Neuron (in vitro differentiated cells): ENCODE data around the gene SEMA4F.

Experiments used
- H2AFZ ChIP-seq: one replicate; pipeline ENCODE4 v1.6.1; 2013; ENCODE audit warnings: low read depth, mild to moderate bottlenecking, inconsistent platforms, low read length, moderate library complexity
- H3K27me3 ChIP-seq: one replicate; pipeline ENCODE4 v1.6.1; 2013; ENCODE audit warnings: low read length; ENCODE audit not compliant: insufficient read depth
- H3K36me3 ChIP-seq: one replicate; pipeline ENCODE4 v1.6.1; 2013; ENCODE audit warnings: low read length; ENCODE audit not compliant: insufficient read depth
- H3K4me1 ChIP-seq: one replicate; pipeline ENCODE4 v1.6.1; 2013; ENCODE audit warnings: low read length; ENCODE audit not compliant: insufficient read depth
- H3K4me3 ChIP-seq: 2 replicates; pipeline ENCODE4 v1.5.1; 2013; ENCODE audit warnings: mild to moderate bottlenecking, low read length, moderate library complexity
- H3K9me3 ChIP-seq: one replicate; pipeline ENCODE4 v1.6.1; 2013; ENCODE audit warnings: low read length

Gene SEMA4F

GRCh38 chr2:74676331-74676730 is 22.3 kb downstream of the SEMA4F start:
- H3K36me3 ChIP-seq, result peaks cover 27% of the 10 kb centered on the region
- no peak overlapping the region for H3K4me3 ChIP-seq
- no peaks in the 10 kb centered on the region for H3K4me1 ChIP-seq

GRCh38 chr2:74679615-74680014 is 25.6 kb downstream of the SEMA4F start:
- H3K4me1 ChIP-seq, result no peaks in the 10 kb centered on the region
- no peaks in the 10 kb centered on the region for H3K27me3 ChIP-seq
- H2AFZ ChIP-seq, result no peak overlapping the region
- no peaks in the 10 kb centered on the region for H3K9me3 ChIP-seq
- no peak overlapping the region for H3K4me3 ChIP-seq
- peaks cover 25% of the 10 kb centered on the region for H3K36me3 ChIP-seq

More at GRCh38 chr2:74676331-74676730, 22.3 kb downstream of the SEMA4F start:
- Histone ChIP-seq H2AFZ (no peak overlapping the region), H3K9me3 (no peaks in the 10 kb centered on the region), H3K27me3 (no peaks in the 10 kb centered on the region)

GRCh38 chr2:74682501-74682900 is 28.5 kb downstream of the SEMA4F start:
- no peaks in the 10 kb centered on the region for H3K9me3 ChIP-seq
- H3K27me3 ChIP-seq, result no peaks in the 10 kb centered on the region
- H3K36me3 ChIP-seq, result peaks cover 7% of the 10 kb centered on the region
- no peaks in the 10 kb centered on the region for H3K4me1 ChIP-seq
- H3K4me3 ChIP-seq, result no peak overlapping the region
- no peak overlapping the region for H2AFZ ChIP-seq

GRCh38 chr2:74685408-74685807 is 31.4 kb downstream of the SEMA4F start:
- Histone ChIP-seq H3K4me1 (no peaks in the 10 kb centered on the region), H3K4me3 (no peak overlapping the region), H3K9me3 (no peaks in the 10 kb centered on the region), H3K36me3 (no peaks in the 10 kb centered on the region), H3K27me3 (no peaks in the 10 kb centered on the region), H2AFZ (no peak overlapping the region)

- no peak overlapping the region for H3K4me3 ChIP-seq
- no peak overlapping the region for H2AFZ ChIP-seq
- H3K36me3 ChIP-seq, result no peaks in the 10 kb centered on the region
- no peaks in the 10 kb centered on the region for H3K4me1 ChIP-seq
- H3K27me3 ChIP-seq, result no peaks in the 10 kb centered on the region
- no peaks in the 10 kb centered on the region for H3K9me3 ChIP-seq
Measured at GRCh38 chr2:74688881-74689280, 34.8 kb downstream of the SEMA4F start.

GRCh38 chr2:74689671-74690070 is 35.6 kb downstream of the SEMA4F start:
- Histone ChIP-seq H3K4me1 (no peaks in the 10 kb centered on the region), H2AFZ (no peak overlapping the region), H3K9me3 (no peaks in the 10 kb centered on the region), H3K27me3 (no peaks in the 10 kb centered on the region), H3K36me3 (no peaks in the 10 kb centered on the region), H3K4me3 (no peak overlapping the region)

- Histone ChIP-seq H3K27me3 (no peaks in the 10 kb centered on the region), H3K4me1 (no peaks in the 10 kb centered on the region), H3K9me3 (no peaks in the 10 kb centered on the region), H3K36me3 (no peaks in the 10 kb centered on the region), H3K4me3 (no peak overlapping the region), H2AFZ (no peak overlapping the region)
Measured at GRCh38 chr2:74690571-74690970, 36.5 kb downstream of the SEMA4F start.

- Histone ChIP-seq H3K36me3 (no peaks in the 10 kb centered on the region), H3K4me1 (no peaks in the 10 kb centered on the region), H3K9me3 (no peaks in the 10 kb centered on the region), H3K4me3 (no peak overlapping the region), H2AFZ (no peak overlapping the region), H3K27me3 (no peaks in the 10 kb centered on the region)
Measured at GRCh38 chr2:74691929-74692328, 37.9 kb downstream of the SEMA4F start.

GRCh38 chr2:74693213-74693612 is 39.2 kb downstream of the SEMA4F start:
- Histone ChIP-seq H3K4me1 (no peaks in the 10 kb centered on the region), H3K9me3 (no peaks in the 10 kb centered on the region), H3K36me3 (no peaks in the 10 kb centered on the region), H3K4me3 (no peak overlapping the region), H3K27me3 (no peaks in the 10 kb centered on the region), H2AFZ (no peak overlapping the region)

GRCh38 chr2:74693668-74694067 is 39.6 kb downstream of the SEMA4F start:
- Histone ChIP-seq H3K36me3 (no peaks in the 10 kb centered on the region), H3K4me3 (no peak overlapping the region), H3K9me3 (no peaks in the 10 kb centered on the region), H2AFZ (no peak overlapping the region), H3K27me3 (no peaks in the 10 kb centered on the region), H3K4me1 (no peaks in the 10 kb centered on the region)

- H3K4me3 ChIP-seq, result no peak overlapping the region
- no peak overlapping the region for H2AFZ ChIP-seq
- no peaks in the 10 kb centered on the region for H3K4me1 ChIP-seq
- no peaks in the 10 kb centered on the region for H3K36me3 ChIP-seq
- H3K9me3 ChIP-seq, result no peaks in the 10 kb centered on the region
- H3K27me3 ChIP-seq, result no peaks in the 10 kb centered on the region
Measured at GRCh38 chr2:74694281-74694680, 40.2 kb downstream of the SEMA4F start.

GRCh38 chr2:74695663-74696062 is 41.6 kb downstream of the SEMA4F start:
- Histone ChIP-seq H3K27me3 (no peaks in the 10 kb centered on the region), H3K36me3 (no peaks in the 10 kb centered on the region), H3K9me3 (no peaks in the 10 kb centered on the region), H2AFZ (no peak overlapping the region), H3K4me3 (no peak overlapping the region), H3K4me1 (no peaks in the 10 kb centered on the region)

GRCh38 chr2:74696829-74697228 is 42.8 kb downstream of the SEMA4F start:
- no peaks in the 10 kb centered on the region for H3K9me3 ChIP-seq
- no peaks in the 10 kb centered on the region for H3K4me1 ChIP-seq
- H2AFZ ChIP-seq, result no peak overlapping the region
- H3K27me3 ChIP-seq, result no peaks in the 10 kb centered on the region
- no peak overlapping the region for H3K4me3 ChIP-seq
- H3K36me3 ChIP-seq, result no peaks in the 10 kb centered on the region

- no peak overlapping the region for H3K4me3 ChIP-seq
- H3K4me1 ChIP-seq, result peaks cover 4% of the 10 kb centered on the region
- no peaks in the 10 kb centered on the region for H3K27me3 ChIP-seq
- no peaks in the 10 kb centered on the region for H3K9me3 ChIP-seq
- no peak overlapping the region for H2AFZ ChIP-seq
- no peaks in the 10 kb centered on the region for H3K36me3 ChIP-seq
Measured at GRCh38 chr2:74700643-74701372, 46.8 kb downstream of the SEMA4F start.
